ENCODE data around the gene VPS51. TPM values are rescaled to one million over a fixed set of nuclear protein-coding genes. Genes with fewer than 3 reads are reported as not detected.
A peak's percentile ranks its signal among the peaks of the same experiment; 100 is the strongest.

Gene VPS51
- total RNA-seq, 1 donor from 2014 or later = 94.9 TPM

- DNase-seq = peak; percentile 96
- H3K27me3 ChIP-seq (ENCODE audit: low read depth) = no peaks in the 10 kb centered on the region
- intact Hi-C loops (cut with DNase I) = no loop called here
- H3K4me3 ChIP-seq = peak within 1 kb of the TSS; percentile 66
- peaks cover 20% of the 10 kb centered on the region for H3K4me1 ChIP-seq
- H3K9me3 ChIP-seq = no peaks in the 10 kb centered on the region
- TF ChIP-seq CTCF (IDR thresholded peaks at IDR 0.05) = no peak
- peak within 1 kb of the TSS; percentile 92 for H3K27ac ChIP-seq
- H3K36me3 ChIP-seq = peaks cover 38% of the 10 kb centered on the region
- ATAC-seq = peak; percentile 97 to 98
Observed at GRCh38 chr11:65083834-65084597, 12.0 kb upstream of the VPS51 start, which contains the start of the genes CDCA5 and ZFPL1. Gene CDCA5, minus strand, starts transcription at chr11:65084040. Its CDS starts 62 bp downstream, at chr11:65083978. Gene ZFPL1, plus strand, starts transcription at chr11:65084222. Its CDS starts 477 bp downstream, at chr11:65084699.

- no peaks in the 10 kb centered on the region for H3K27me3 ChIP-seq (ENCODE audit: low read depth)
- H3K4me1 ChIP-seq = peaks cover 20% of the 10 kb centered on the region
- peak; percentile 1 for ATAC-seq
- peak overlapping the region; percentile 66 for H3K4me3 ChIP-seq
- peak overlapping the region; percentile 92 for H3K27ac ChIP-seq
- H3K9me3 ChIP-seq = no peaks in the 10 kb centered on the region
- intact Hi-C loops (cut with DNase I) = no loop called here
- H3K36me3 ChIP-seq = peaks cover 45% of the 10 kb centered on the region
- DNase-seq = no peak
- TF ChIP-seq CTCF (IDR thresholded peaks at IDR 0.05) = no peak
Observed at GRCh38 chr11:65084598-65085375, 11.2 kb upstream of the VPS51 start.

DNA sequence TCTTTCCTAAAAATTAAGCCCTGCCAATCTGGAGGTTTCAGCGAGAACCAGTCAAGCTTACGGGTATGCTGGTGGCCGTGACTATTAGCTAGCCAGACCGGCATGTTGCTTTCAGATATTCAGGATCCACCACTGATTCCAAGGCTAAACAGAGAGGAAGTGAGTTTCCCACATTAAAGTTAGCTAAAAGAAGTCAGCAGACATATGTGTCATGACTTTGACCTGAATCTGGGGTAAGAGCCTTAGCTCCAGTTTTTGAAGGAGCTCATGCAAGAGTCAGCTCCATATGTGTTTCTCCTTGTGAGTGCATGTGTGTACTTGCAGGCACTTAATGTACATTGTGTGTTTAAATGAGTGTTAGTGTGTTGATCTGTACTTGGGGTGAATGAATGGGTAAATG is 10.6 kb upstream of the VPS51 start:
- TF ChIP-seq CTCF (IDR thresholded peaks at IDR 0.05) = no peak
- no peaks in the 10 kb centered on the region for H3K27me3 ChIP-seq (ENCODE audit: low read depth)
- no peak overlapping the region for H3K4me3 ChIP-seq
- peaks cover 46% of the 10 kb centered on the region for H3K36me3 ChIP-seq
- H3K9me3 ChIP-seq = no peaks in the 10 kb centered on the region
- ATAC-seq = no peak
- DNase-seq = no peak
- intact Hi-C loops (cut with DNase I) = no loop called here
- H3K4me1 ChIP-seq = peaks cover 20% of the 10 kb centered on the region
- H3K27ac ChIP-seq = no peak overlapping the region

DNA sequence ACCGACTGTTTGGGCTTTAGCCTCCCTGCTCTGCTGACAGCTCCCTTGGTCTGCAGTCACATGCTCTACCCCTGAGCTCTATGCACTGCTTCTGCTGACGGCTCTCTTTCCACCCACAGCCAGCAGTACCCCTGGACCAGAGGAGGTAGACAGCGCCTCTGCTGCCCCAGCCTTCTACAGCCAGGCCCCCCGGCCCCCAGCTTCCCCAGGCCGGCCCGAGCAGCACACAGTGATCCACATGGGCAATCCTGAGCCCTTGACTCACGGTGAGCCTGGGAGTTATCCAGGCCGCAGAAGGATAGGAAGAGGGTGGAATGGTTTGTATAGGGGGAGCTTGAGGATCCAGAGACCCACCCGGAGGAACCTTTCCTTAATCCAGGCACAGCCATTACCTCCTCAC is 9.2 kb upstream of the VPS51 start:
- DNase-seq = no peak
- no peaks in the 10 kb centered on the region for H3K27me3 ChIP-seq (ENCODE audit: low read depth)
- no peak for TF ChIP-seq CTCF (IDR thresholded peaks at IDR 0.05)
- H3K27ac ChIP-seq = no peak overlapping the region
- ATAC-seq = no peak
- no peaks in the 10 kb centered on the region for H3K9me3 ChIP-seq
- no peak overlapping the region for H3K4me3 ChIP-seq
- H3K36me3 ChIP-seq = peaks cover 46% of the 10 kb centered on the region
- intact Hi-C loops (cut with DNase I) = no loop called here
- peaks cover 20% of the 10 kb centered on the region for H3K4me1 ChIP-seq

DNA sequence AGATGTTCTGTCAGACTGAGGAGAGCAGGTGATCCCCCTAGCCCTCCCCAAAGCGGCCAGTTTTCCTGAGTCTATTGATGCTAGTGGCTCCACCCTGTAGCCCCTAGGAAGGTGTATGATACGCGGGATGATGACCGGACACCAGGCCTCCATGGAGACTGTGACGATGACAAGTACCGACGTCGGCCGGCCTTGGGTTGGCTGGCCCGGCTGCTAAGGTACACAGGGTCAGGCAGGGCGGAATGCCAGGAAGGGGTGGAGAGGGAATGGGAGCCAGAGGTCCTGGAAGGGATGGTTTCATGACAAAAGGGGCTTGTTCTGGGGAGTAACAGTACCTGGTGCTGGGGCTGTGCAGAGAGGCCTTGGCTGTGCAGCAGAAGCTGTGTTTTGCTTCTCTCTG is 8.8 kb upstream of the VPS51 start:
- Histone ChIP-seq H3K36me3 (peaks cover 46% of the 10 kb centered on the region), H3K9me3 (no peaks in the 10 kb centered on the region)

More for the DNA sequence above, 8.8 kb upstream of the VPS51 start:
- no peak overlapping the region for H3K4me3 ChIP-seq
- no peak overlapping the region for H3K27ac ChIP-seq
- ATAC-seq = no peak
- intact Hi-C loops (cut with DNase I) = no loop called here
- no peak for DNase-seq
- H3K4me1 ChIP-seq = peaks cover 20% of the 10 kb centered on the region
- TF ChIP-seq CTCF (IDR thresholded peaks at IDR 0.05) = no peak
- no peaks in the 10 kb centered on the region for H3K27me3 ChIP-seq (ENCODE audit: low read depth)

Measured in lower lobe of right lung (tissue), 2 donors.